GM12874 (cell line): Measurements from ENCODE around the gene MAPK11.

Experiments
- CTCF ChIP-seq: IDR thresholded peaks from 2 replicates; pipeline ENCODE4 v1.5.1; 2011; ENCODE audit warnings: low read depth, mild to moderate bottlenecking, control low read depth, low read length, moderate library complexity; ENCODE audit not compliant: insufficient read depth

The MAPK11 gene

GRCh38 chr22:50270666-50271394 is 650 bp upstream of the MAPK11 start:
- TF ChIP-seq CTCF, result no peak

- no peak for TF ChIP-seq CTCF
Observed at GRCh38 chr22:50269573-50269969, 609 bp downstream of the MAPK11 start.

GRCh38 chr22:50268655-50269113 is 1.5 kb downstream of the MAPK11 start:
- TF ChIP-seq CTCF, result no peak

GRCh38 chr22:50267591-50268390 is 2.4 kb downstream of the MAPK11 start:
- TF ChIP-seq CTCF, result peak; percentile 35; the same call in 1 of the 2 replicates

GRCh38 chr22:50266994-50267393 is 3.2 kb downstream of the MAPK11 start:
- TF ChIP-seq CTCF, result no peak

GRCh38 chr22:50264946-50265669 is 5.1 kb downstream of the MAPK11 start:
- TF ChIP-seq CTCF, result no peak
